IPS-NIHi11 (cell line): ENCODE results near the gene NHLH2.

ENCODE experiments used
- DNase-seq: peaks from one replicate; pipeline ENCODE4 v3.0.0; 2012; ENCODE audit warnings: mixed read lengths, low spot score

NHLH2 gene

DNA sequence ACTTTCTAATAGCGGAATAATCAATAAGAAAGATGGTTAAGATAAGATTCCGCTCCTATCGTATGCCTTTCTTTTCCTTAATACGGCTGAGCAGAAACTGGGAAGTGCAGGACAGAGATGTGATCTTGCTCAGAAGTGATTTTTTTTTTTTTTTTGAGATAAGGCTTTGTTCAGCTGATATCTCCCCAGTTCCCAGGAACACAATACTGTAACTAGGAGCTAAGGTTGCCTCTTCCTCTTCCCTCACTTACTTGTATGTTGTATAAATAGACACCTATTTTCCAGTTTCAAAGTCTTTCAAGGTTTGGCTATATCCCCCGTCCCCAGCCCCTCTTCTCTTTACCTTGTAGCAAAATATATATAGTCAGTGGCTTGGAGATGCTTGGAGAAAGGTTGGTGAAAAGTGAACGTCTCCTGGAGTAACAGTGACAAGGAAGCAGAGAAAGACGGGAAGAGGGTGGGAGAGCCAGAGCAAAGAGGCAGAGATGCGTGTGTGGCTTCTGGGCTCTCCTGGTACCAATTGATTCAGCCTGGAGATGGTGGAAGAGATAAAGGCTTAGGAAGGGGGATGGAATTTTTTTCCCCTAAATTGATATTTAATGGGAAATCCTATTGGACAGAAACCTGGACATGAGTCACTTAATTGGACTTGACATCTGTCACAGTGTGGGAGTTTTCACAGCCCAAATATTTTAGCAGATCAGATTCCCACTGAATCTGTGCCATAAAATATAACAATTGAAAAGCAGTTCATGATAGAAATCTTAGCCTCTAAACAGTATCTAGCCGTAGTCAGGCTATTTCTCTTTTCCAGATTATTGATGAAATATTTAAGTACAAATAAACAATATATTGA, at the start of gene NHLH2:
TSS of gene NHLH2 (minus strand) at position 522 of the 856 bp plus-strand sequence. CDS start 2,754 bp downstream, outside the sequence.
- no peak for DNase-seq

DNA sequence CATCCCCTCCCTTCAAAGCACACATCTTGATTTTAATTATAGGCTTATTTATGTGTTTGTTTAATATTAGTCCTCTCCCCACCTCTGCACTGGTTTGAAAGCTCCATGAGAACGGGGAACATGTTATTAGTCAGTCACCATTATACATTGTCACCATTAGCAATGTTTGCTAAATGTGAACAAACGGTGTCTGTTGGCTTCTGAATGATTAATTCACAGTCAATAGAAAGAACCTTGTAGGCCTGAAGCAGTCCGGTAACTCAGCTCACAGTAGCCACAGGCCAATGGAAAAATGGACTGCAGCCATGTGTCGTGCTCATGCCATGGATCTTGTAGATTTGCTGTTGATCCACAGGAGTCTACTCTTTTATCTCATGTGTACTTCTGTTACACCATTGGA, 49.7 kb upstream of the NHLH2 start:
- no peak for DNase-seq

DNA sequence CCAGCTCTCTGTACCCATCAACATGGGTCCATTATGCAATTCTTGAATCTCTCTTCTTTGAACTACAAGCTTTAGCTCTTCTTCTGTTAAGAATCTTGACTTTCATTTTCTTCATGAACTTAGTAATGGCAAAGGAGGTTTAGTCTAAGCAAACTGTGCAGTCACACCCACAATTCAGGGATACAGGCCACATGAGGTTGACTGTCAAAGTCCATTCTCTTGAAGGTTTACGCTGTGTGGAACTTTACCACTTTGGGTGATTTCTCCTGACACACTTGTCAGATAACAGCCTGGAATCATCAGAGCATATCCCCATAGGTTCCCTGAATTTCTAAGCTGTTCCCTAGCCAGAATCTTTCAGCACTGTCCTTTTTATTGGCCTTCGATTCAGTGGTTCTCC, 48.0 kb upstream of the NHLH2 start:
- DNase-seq: no peak

DNA sequence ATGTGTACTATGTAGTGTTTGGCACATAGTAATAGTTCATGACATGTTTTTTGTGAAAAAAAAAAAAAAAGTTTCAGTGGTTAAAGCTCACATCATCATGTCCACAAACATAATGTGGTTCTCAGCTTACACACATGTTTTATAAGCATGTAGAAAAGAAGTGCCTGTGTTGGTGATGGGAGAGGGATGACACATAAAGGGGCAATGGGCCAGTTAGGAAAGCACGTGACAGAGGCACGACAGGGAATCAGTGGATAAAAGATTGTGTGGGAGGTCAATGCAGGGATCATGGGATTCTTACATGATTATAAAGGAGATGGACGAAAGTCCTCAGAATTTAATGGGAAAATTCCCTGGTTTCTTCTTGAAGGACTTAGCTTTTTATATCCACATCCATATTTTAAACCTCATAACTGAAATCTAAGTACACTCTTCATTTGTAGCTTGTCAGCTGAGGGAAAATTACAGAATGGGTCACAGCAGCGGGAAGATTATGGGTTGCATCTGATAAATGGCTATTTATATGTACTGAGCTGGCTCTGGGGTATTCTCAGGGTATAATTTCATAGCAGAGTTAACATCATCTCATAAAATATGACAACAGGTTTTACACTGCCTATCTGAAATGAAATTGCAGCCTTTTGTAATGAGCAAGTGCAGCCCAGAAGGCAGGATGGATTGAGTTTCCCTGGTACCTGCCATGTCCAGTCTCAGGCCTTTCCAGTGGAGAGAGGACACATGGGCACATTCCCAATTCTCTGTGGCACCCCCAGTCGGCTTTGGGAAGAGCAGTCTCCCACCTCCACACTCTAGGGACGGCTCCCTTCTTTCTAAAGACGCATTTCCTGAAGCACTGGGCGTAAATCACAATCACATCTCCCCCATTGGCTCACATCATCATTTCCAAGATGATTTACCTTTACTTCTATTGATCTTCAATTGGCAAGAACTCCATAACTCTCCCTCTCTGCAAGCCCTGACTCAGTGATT, 42.3 kb upstream of the NHLH2 start:
- no peak for DNase-seq

DNA sequence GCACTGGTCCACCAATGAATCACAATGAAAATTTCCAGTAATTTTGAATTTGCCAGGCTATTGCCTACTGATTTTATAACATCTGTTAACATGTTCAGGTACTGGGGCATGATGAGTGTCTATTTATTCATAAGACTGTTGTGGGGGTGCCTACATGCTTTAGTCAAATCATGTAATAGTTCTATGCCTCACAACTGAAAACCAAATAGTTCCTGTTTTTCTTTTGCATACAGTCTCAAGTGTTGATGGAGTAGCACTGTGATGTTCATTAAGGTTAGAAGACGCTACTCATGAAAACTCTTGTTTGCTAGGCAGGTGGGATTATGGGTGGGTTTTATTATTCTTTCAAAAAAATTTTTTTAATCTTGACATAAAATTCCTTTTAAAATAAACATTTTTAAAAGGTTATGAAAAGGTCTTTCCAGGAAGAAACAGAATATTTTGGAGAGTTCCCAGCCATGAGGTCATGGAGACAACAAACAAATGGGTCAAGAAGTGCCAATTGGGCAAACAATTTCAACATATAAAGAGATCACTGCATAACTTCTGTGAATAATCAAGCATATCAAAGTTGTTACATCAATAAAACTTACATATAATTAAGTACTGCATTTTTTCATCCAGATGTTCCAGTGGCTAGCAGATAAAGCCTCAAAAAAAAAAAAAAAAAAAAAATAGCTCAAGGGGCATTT, 40.2 kb upstream of the NHLH2 start:
- DNase-seq: no peak

DNA sequence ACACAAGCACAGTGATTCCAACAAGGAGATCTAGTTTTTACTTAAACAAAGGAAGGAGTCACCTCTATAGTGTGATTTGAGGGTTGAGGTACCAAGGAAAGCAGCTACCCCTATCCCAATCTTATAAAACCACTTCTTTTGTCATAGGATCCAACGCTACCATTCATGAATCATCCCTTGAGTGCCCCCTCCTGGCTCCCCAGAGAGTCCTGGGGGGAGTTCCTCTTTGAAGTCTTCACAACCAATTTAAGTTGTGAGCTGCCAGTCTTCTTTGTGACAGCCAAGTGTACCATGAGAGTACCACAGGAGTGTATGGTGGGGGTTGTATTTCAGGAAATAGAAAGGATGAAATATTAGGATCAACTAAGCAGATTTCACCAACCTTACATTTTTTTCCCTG, 39.1 kb upstream of the NHLH2 start:
- DNase-seq: peak; percentile 18

DNA sequence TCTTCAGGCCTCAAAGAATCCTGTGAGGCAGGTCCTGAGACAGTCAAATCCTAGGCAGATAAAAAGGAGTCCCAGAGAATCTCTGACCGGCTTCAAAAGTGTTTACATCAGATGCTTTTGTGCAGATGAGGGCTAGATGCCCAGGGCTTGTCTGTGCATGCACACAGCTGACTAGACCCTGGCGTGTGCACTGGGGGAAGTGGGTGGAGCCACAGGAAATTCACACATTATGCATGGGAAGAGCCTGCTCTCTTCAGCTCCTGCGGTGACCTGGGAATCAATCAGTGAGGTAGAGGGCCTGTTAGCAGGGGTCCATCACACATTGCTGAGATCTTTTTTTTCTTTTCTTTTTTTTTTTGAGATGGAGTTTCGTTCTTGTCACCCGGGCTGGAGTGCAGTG, 36.6 kb upstream of the NHLH2 start:
- peak; percentile 21 for DNase-seq

DNA sequence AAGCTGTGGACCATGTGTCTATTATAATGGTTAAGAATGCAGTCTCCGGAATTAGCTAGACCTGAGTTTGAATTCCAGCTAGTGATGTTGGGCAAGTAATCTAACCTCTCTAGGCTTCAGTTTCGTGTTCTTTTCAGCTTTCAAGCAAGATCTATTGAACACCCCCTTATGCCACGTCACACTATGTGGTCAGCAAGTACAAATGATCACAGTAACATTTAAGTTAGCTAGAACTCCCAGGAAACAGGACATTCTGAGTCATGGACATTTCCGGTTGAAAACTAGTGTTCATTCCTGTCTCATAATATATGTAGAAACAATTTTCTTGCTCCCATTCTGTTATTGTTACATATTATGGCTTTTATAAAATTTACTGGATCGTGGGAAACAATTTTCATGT, 34.0 kb upstream of the NHLH2 start:
- DNase-seq: no peak

DNA sequence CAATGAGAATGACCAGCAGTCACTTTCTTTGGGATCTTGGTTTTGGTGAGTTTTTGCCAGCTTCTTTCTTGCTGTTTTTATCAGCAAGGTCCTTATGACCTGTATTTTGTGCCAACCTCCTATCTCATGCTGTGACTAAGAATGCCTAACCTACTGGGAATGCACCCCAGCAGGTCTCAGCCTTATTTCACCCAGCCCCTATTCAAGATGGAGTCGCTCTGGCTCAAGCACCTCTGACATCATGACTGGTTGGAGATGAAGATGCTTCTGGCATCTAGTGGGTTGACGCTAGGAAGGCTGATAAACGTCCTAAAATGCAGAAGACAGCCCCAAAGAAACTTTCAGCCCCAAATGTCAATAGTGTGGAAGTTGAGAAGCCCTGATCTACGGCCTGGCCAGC, 33.6 kb upstream of the NHLH2 start:
- DNase-seq: no peak

DNA sequence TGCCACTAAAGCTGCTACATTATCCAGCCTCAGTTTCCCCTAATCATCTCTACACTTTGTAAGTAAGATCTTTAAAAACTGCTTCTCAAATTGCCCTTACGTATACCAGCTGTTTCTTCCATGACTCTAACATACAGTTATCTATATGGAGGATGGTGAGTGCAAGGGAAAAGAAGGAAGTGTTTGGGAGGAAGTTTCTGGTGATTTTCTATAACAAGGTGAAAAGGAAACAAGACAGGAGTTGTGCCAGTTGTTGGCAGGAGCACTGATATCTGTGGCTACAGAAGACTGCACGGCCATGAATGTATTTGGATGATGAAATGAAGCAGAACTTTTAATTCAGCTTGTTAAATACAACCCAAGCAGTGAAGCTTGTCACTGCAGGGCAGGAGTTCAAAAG, 32.3 kb upstream of the NHLH2 start:
- no peak for DNase-seq

DNA sequence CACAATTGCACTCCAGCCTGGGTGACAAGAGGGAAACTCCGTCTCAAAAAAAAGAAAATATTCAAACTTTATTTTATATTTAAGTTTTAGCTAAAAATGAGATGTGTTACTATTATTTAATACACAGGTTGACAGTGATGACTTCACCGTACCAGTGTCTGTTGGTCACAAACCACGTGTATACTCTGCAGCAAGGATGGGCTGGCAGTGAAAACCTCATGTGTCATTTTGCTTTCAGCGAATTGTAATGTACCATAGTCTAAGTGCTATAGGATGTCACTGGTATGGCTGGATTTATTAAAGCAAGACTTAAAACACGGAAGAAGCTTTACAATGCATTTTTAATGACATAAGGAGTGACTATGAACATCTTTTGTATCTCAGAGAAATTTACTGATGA, 28.1 kb upstream of the NHLH2 start:
- no peak for DNase-seq

DNA sequence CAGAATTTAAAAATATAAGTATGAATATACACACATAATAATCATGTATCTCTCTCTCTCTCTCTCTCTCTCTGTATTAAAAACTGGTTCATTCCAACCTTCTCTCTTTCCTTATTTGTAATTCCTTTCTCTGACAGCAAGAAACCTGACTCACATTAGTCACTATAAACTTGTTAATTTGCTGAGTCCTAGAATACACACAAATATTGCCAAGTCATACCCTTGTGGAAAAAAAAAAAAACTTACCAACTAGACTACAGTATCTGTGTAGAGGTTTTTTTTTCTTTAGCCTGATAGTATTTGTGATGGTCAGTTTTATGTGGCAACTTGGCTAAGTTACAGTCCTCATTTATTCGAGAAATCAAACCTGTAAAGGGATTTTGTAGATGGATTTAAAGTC, 26.3 kb upstream of the NHLH2 start:
- no peak for DNase-seq

DNA sequence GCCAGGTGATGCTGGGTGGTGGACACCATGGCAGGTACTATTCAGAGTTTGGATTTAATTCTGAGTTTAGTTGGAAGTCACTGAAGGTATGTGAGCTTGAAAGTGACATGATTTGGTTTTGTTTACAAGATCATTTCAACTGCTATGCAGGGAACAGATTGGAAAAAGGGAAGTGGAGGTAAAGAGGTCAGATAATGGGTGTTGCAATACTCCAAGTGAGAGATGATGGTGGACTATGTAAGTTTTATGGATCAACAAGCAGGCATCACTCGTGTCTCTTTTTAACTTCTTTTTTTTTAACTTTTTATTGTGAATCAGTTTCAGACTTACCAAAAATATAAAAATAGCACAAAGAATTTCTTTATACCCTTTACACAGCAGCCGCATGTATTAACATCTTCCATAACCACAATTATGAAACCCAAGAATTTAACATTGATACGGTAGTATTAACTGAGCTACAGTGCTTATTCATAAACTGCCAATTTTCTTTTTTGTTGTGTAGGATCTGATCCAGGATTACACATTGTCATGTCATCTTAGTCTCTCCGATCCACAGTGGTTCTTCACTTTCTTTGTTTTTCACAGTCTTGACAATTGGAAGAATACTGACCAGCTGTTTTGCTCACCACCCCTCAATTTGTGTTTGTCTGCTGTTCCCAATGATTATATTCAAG, 24.9 kb upstream of the NHLH2 start:
- no peak for DNase-seq

DNA sequence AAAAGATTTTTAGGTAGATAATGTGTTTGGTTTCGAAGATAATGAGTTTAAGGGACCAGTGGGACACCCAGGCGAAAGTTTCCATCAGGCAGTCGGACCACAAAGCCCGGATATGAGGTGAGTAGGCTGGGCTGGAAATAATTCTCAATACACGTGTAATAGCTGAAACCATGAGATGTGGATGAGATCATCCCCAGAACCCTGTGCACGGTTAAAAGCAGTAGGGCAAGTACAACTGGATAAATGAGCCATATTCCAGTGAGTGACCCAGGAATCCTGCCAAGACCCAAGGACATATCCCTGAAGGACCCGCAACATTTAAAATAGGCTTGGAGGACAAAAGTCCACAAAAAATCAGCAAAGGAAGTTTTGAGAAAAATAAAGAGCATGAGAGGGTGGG, 21.5 kb upstream of the NHLH2 start:
- no peak for DNase-seq

DNA sequence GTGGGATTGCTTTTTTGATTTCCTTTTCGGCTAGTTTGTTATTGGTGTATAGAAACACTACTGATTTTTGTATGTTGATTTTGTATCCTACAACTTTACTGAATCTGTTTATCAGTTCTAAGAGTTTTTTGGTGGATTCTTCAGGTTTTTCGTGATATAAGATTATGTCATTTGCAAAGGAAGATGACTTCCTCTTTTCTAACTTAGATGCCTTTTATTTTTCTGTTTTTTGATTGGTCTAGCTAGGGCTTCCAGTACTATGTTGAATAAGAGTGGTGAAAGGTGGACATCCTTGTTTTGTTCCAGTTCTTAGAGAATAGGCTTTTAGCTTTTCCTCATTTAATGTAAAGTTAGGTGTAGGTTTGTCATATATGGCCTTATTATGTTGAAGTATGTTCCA, 13.1 kb upstream of the NHLH2 start:
- no peak for DNase-seq

DNA sequence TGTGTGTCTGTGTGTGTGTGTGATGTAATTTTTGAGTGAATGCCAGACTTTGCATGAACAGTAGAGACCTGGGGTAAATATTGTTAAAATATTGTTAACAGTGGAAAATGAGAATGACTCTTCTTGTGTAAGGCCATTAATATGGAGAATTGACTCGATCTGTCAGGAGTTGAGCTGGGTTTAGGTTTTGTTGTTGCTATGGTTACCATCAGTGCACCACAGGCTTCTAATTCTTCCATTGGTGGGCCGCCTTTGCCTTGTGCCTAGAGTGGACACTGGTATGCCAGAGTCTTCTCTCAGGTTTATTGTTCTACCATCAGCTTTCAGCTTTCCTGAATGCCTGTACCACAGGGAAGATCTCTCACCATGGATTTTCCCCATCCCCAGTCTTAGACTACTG, 10.0 kb upstream of the NHLH2 start:
- DNase-seq: no peak

DNA sequence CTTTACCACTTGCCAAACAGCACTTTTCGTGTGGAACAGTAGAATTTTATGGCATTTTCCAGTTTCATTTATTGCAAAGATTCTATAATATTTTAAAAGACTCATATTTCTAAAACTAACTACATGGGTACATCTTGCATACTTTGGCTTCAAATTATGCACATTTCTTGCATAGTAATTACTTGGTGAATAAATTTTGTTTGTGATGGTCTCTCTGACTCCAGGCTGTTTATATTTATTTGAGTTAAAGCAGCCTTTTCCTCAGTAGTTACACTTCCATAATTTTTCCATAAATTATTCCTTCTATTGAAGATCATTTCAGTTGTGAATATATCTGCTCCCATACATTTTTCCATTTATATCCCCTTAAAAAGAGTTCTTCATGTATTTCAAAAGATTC, 6.9 kb upstream of the NHLH2 start:
- DNase-seq: no peak

DNA sequence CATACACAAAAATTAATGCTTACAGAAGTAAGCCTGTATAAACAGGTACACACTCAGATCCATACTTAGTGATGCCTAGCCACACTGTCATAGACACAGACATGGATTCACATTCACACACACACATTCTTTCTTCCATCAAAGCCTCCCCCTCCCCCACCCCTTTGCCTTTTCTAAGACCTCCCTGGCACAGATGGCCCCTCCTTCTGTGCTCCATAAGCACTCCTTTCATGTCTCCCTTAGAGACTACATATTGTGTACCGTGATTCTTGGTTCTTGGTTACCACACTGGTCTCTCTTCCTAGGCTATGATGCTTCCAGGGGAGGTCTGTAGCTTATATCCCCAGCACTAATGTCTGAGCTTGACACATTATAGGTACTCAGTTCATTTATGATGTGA, 2.0 kb upstream of the NHLH2 start:
- no peak for DNase-seq

DNA sequence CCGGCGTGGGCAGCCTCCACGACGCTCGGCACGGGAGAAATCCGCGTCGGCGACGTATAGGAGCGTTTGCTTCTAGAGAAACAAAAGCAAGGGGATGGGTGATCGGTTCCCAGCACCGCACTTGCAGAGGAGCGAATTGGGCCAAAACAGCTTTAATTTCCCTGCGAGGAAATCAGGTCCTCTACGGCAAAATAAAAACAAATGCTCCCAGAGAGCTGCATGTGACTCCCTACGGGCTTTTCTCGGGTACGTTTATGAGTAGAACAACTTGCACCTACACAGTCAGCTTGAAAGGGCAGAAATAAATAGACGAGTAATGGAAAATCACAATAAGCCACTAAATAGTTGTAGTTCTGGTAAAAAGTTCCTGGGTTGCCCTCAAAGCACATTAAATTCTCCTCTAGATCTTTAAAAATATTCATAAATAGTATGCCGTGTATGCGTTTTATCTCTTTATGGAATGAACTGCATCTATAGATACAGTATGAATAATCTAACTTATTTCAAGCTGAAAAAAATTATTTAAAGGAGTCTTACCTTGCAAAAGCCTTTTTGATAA, 1.2 kb downstream of the NHLH2 start:
- no peak for DNase-seq

DNA sequence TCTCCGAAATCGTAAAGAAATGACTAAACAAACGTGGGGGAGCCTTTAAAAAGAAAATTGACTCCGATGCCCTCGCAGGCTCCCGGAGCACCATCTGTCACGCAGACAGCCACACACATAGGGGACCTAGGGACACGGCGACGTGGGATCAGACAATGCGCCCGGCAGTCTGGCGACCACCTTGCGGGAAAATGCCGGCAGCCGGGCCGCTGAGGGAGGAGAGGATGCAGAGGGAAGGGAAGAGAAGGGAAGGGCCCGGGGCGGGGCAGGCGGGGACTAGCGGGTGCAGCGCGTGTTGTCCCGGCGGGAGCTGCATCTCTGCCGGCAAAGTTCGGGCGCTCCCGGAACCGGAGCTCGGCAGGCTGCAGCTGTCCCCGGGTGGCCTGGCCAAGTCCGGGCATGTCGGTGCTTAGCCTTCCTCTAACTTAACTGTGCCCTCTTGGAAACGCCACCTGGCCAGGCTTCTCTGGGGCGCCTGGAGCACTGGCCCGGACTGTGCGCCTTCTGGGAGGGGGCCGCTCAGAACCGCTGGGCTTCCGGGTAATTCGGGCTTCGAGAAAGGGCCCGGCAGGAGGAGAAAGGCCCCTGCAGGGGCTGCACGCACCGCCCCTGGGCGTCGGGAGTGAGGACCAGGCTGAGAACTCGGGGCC, 1.8 kb downstream of the NHLH2 start:
- peak; percentile 77 for DNase-seq

DNA sequence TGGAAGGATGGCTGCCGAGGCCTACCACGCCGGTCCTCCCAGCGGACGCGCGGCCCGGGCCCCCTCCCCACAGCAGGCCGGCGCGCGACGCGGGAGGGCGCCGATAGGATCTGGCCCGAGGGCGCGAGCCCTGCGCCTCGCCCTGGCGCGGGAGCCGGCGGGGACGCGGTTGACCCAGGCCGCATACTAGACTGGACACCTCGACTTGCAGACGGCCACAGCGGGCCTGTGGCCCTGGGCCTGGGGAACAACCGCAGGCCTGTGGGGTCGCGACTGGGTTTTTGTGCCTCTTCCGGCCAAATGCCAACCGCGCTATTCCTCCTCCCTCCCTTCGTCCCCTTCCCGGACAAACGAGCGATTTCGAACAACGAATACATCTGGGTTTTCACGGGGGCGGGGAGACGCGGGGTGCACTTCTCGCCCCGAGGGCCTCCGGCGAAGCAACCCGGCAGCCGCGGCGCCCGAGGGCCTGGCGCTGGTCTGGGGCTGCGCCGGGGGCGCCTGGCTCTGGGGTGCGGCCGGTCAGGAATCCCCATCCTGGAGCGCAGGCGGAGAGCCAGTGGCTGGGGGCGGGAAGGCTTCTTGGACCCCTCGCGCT, 2.4 kb downstream of the NHLH2 start:
- peak; percentile 65 for DNase-seq
